A673 (cell line): ENCODE results near the gene CSF2RB. TPM values are rescaled to one million over a fixed set of nuclear protein-coding genes. Genes with fewer than 3 reads are reported as not detected.

ENCODE experiments used
- BruUV-seq: library from RNA; stranded (reverse); fragments of 400-500 nt; replicated peaks from 2 replicates; lab custom pipeline; 2021; lab: Mats Ljungman, UMichigan
- CTCF ChIA-PET: fragments of 300-600 bp; sonication (Branson Sonifier 250); formaldehyde crosslinking; loops from one replicate; lab custom pipeline; 2022; ENCODE audit warnings: antibody characterized with exemption; lab: Charles Lee
- POLR2A ChIA-PET: fragments of 300-600 bp; sonication (Branson Sonifier 250); formaldehyde crosslinking; loops from one replicate; lab custom pipeline; 2022; ENCODE audit warnings: antibody characterized with exemption; ENCODE audit not compliant: low non-redundant PET; lab: Charles Lee
- DNase-seq: peaks from one replicate; pipeline ENCODE4 v3.0.0-alpha.2; 2015; ENCODE audit warnings: low spot score
- H3K27ac ChIP-seq: fragments of 200-600 bp; sonication (generic); 2 replicates; pipeline ENCODE4 v1.5.1; 2016; ENCODE audit warnings: mixed run types, low read depth, mild to moderate bottlenecking, mixed read lengths, antibody characterized with exemption, low read length; ENCODE audit not compliant: poor library complexity, severe bottlenecking
- H3K27me3 ChIP-seq: fragments of 200-600 bp; sonication (generic); replicated peaks from 2 replicates; pipeline ENCODE4 v1.6.1; 2017; ENCODE audit warnings: mixed run types, low read depth, mild to moderate bottlenecking, mixed read lengths, antibody characterized with exemption, low read length; ENCODE audit not compliant: insufficient read depth, poor library complexity
- H3K36me3 ChIP-seq: fragments of 200-600 bp; sonication (generic); 2 replicates; pipeline ENCODE4 v1.6.1; 2016; ENCODE audit warnings: mixed run types, mild to moderate bottlenecking, mixed read lengths, antibody characterized with exemption, low read length; ENCODE audit not compliant: insufficient read depth, poor library complexity, severe bottlenecking
- H3K4me1 ChIP-seq: fragments of 200-600 bp; sonication (generic); 2 replicates; pipeline ENCODE4 v1.6.1; 2017; ENCODE audit warnings: mixed run types, mild to moderate bottlenecking, mixed read lengths, antibody characterized with exemption, low read length; ENCODE audit not compliant: insufficient read depth, poor library complexity, severe bottlenecking
- H3K4me3 ChIP-seq: fragments of 200-600 bp; sonication (generic); 2 replicates; pipeline ENCODE4 v1.5.1; 2016; ENCODE audit warnings: low read depth, mixed run types, mild to moderate bottlenecking, mixed read lengths, low read length; ENCODE audit not compliant: poor library complexity, severe bottlenecking
- H3K9me3 ChIP-seq: fragments of 200-600 bp; sonication (generic); 2 replicates; pipeline ENCODE4 v1.6.1; 2016; ENCODE audit warnings: mixed run types, low read depth, mild to moderate bottlenecking, mixed read lengths, antibody characterized with exemption, low read length; ENCODE audit not compliant: poor library complexity, severe bottlenecking
- CTCF ChIP-seq: fragments of 300-800, 200-600 bp; sonication (generic); conservative IDR thresholded peaks from 2 replicates; pipeline ENCODE4 v1.5.1; 2017; ENCODE audit warnings: low read depth, mild to moderate bottlenecking, antibody characterized with exemption, low read length, moderate library complexity, mixed read lengths
- EZH2 ChIP-seq: fragments of 200-600 bp; sonication (generic); IDR thresholded peaks from 2 replicates; pipeline ENCODE4 v1.6.1; 2017; ENCODE audit warnings: borderline replicate concordance, low read depth, mild to moderate bottlenecking, mixed read lengths, antibody characterized with exemption, low read length; ENCODE audit not compliant: poor library complexity, severe bottlenecking
- intact Hi-C: fragments of 100-400 bp; cut with micrococcal nuclease; formaldehyde crosslinking; loops from one replicate; pipeline ENCODE4 v1.10.0; 2022; ENCODE audit not compliant: unreplicated experiment
- total RNA-seq: library from RNA; stranded (reverse); gene quantifications from 2 replicates; pipeline ENCODE4 v1.2.3, GENCODE V29; 2021

CSF2RB gene
- total RNA-seq, 1 experiment from 2014 or later: not detected

GRCh38 chr22:36897611-36898010 is 15.8 kb upstream of the CSF2RB start:
- Histone ChIP-seq H3K36me3 (no peaks in the 10 kb centered on the region), H3K4me3 (no peak overlapping the region), H3K27me3 (peaks cover 39% of the 10 kb centered on the region), H3K4me1 (no peaks in the 10 kb centered on the region), H3K27ac (no peak overlapping the region), H3K9me3 (no peaks in the 10 kb centered on the region)
- TF ChIP-seq EZH2 (no peak), CTCF (no peak)
- intact Hi-C loops: no loop called here
- BruUV-seq: no TSS peak
- DNase-seq: no peak
- CTCF ChIA-PET: no interaction called here
- POLR2A ChIA-PET: no interaction called here

- ChIA-PET CTCF (no interaction called here), POLR2A (no interaction called here)
- no TSS peak for BruUV-seq
Measured at GRCh38 chr22:36898690-36899089, 14.7 kb upstream of the CSF2RB start.

GRCh38 chr22:36899498-36899897 is 13.9 kb upstream of the CSF2RB start:
- DNase-seq: no peak
- TF ChIP-seq CTCF: no peak
- TF ChIP-seq EZH2: no peak
- ChIA-PET CTCF (no interaction called here), POLR2A (no interaction called here)
- Histone ChIP-seq H3K4me3 (no peak overlapping the region), H3K27me3 (peaks cover 34% of the 10 kb centered on the region), H3K9me3 (no peaks in the 10 kb centered on the region), H3K4me1 (no peaks in the 10 kb centered on the region), H3K27ac (no peak overlapping the region), H3K36me3 (no peaks in the 10 kb centered on the region)
- no TSS peak for BruUV-seq
- intact Hi-C loops: no loop called here

More at GRCh38 chr22:36898690-36899089, 14.7 kb upstream of the CSF2RB start:
- Histone ChIP-seq H3K9me3 (no peaks in the 10 kb centered on the region), H3K27ac (no peak overlapping the region), H3K27me3 (peaks cover 39% of the 10 kb centered on the region), H3K4me3 (no peak overlapping the region), H3K36me3 (no peaks in the 10 kb centered on the region), H3K4me1 (no peaks in the 10 kb centered on the region)
- no peak for TF ChIP-seq EZH2
- no peak for TF ChIP-seq CTCF
- intact Hi-C loops: no loop called here
- no peak for DNase-seq
